B cell (primary cell): ENCODE results near the gene CHRM4. TPM values are rescaled to one million over a fixed set of nuclear protein-coding genes. Genes with fewer than 3 reads are reported as not detected.
A peak's percentile ranks its signal among the peaks of the same experiment; 100 is the strongest.

Experiments
- ATAC-seq: fragments of 200-7000 bp; cut with Tn5 transposase; one replicate; pipeline ENCODE4 v1.10.0; 2021; ENCODE audit warnings: low read depth, mild to moderate bottlenecking, moderate number of reproducible peaks, moderate library complexity
- CTCF ChIA-PET: fragments of 350-600 bp; sonication (Branson Sonifier 250); formaldehyde crosslinking; loops from one replicate; lab custom pipeline; 2021; ENCODE audit warnings: antibody characterized with exemption, inconsistent platforms; lab: Charles Lee
- POLR2A ChIA-PET: fragments of 350-600 bp; sonication (Branson Sonifier 250); formaldehyde crosslinking; loops from one replicate; lab custom pipeline; 2021; ENCODE audit warnings: antibody characterized with exemption; lab: Charles Lee
- DNase-seq: peaks from one replicate; pipeline ENCODE4 v3.0.0; 2013
- H2AFZ ChIP-seq: 2 replicates; pipeline ENCODE4 v1.6.1; 2012; ENCODE audit warnings: mild to moderate bottlenecking, low read depth, low read length; ENCODE audit not compliant: insufficient read depth, poor library complexity, severe bottlenecking
- H3K27ac ChIP-seq, 2 donors: 1 replicate in 1 of 2; 2 replicates in 1 of 2; pipeline ENCODE4 v1.5.1; 2012 to 2013; ENCODE audit warnings: low read length in 2 of 2, mild to moderate bottlenecking in 2 of 2, moderate library complexity in 1 of 2
- H3K27me3 ChIP-seq, 4 experiments: fragments of 200-600 bp in 1 of 4; sonication (generic) in 1 of 4; replicated peaks in 1 of 4; 1 replicate in 2 of 4; 2 replicates in 2 of 4; pipeline versions ENCODE4 v1.6.1 to v1.7.0; 2013 to 2016; ENCODE audit warnings: low read length in 3 of 4, mild to moderate bottlenecking in 2 of 4, mixed read lengths in 1 of 4, moderate library complexity in 1 of 4; ENCODE audit not compliant: insufficient read depth in 4 of 4, control insufficient read depth in 3 of 4; ENCODE audit errors: control extremely low read depth in 1 of 4
- H3K36me3 ChIP-seq, 2 experiments: replicated peaks in 1 of 2; 1 replicate in 1 of 2; 2 replicates in 1 of 2; pipeline versions ENCODE4 v1.6.1 to v1.7.1; 2013; ENCODE audit warnings: low read length in 1 of 2; ENCODE audit not compliant: insufficient read depth in 2 of 2, control insufficient read depth in 1 of 2; ENCODE audit errors: control extremely low read depth in 1 of 2, extremely low read depth in 1 of 2
- H3K4me1 ChIP-seq, 2 donors: fragments of 200-600 bp in 1 of 2; sonication (generic) in 1 of 2; 1 replicate in 1 of 2; 2 replicates in 1 of 2; pipeline versions ENCODE4 v1.5.1 to v1.6.1; 2013 to 2017; ENCODE audit warnings: low read length in 2 of 2; ENCODE audit not compliant: control insufficient read depth in 2 of 2, insufficient read depth in 2 of 2
- H3K4me2 ChIP-seq: replicated peaks from 2 replicates; pipeline ENCODE3; 2012; ENCODE audit warnings: mild to moderate bottlenecking, low read depth, low read length; ENCODE audit not compliant: poor library complexity, severe bottlenecking
- H3K4me3 ChIP-seq, 5 experiments: fragments of 200-600 bp in 1 of 5; sonication (generic) in 1 of 5; 1 replicate in 3 of 5; 2 replicates in 2 of 5; pipeline versions ENCODE4 v1.5.1 to v1.7.0; 2011 to 2016; ENCODE audit warnings: low read length in 4 of 5, mild to moderate bottlenecking in 4 of 5, low read depth in 2 of 5, control low read depth in 1 of 5, moderate library complexity in 1 of 5; ENCODE audit not compliant: insufficient read depth in 1 of 5; ENCODE audit errors: control extremely low read depth in 1 of 5, extremely low read depth in 1 of 5
- H3K79me2 ChIP-seq: fragments of 200-600 bp; sonication (generic); one replicate; pipeline ENCODE4 v1.6.0; 2016; ENCODE audit warnings: low read length; ENCODE audit not compliant: control insufficient read depth, insufficient read depth
- H3K9ac ChIP-seq: fragments of 200-600 bp; sonication (generic); 2 replicates; pipeline ENCODE4 v1.6.1; 2017; ENCODE audit warnings: mild to moderate bottlenecking, low read length, moderate library complexity
- H3K9me3 ChIP-seq, 3 donors: one replicate each; pipeline versions ENCODE4 v1.6.1 to v1.7.1; 2013; ENCODE audit warnings: low read length in 2 of 3; ENCODE audit not compliant: control insufficient read depth in 2 of 3, insufficient read depth in 1 of 3; ENCODE audit errors: control extremely low read depth in 1 of 3
- H4K20me1 ChIP-seq: 2 replicates; pipeline ENCODE4 v1.6.0; 2012; ENCODE audit warnings: mild to moderate bottlenecking, low read length; ENCODE audit not compliant: insufficient read depth, control insufficient read depth, poor library complexity, severe bottlenecking
- H3K27ac Mint-ChIP-seq: one replicate; pipeline ENCODE4 v1.8.0; 2021; ENCODE audit warnings: mixed read lengths
- H3K27me3 Mint-ChIP-seq: one replicate; pipeline ENCODE4 v1.8.0; 2021; ENCODE audit warnings: mixed read lengths
- H3K4me1 Mint-ChIP-seq: one replicate; pipeline ENCODE4 v1.8.0; 2021; ENCODE audit warnings: mixed read lengths
- H3K4me3 Mint-ChIP-seq: one replicate; pipeline ENCODE4 v1.8.0; 2021; ENCODE audit warnings: mixed read lengths
- H3K9me3 Mint-ChIP-seq: one replicate; pipeline ENCODE4 v1.8.0; 2022; ENCODE audit warnings: mixed read lengths; ENCODE audit not compliant: insufficient read depth
- CTCF ChIP-seq: fragments of 200-600 bp; IDR thresholded peaks from one replicate; pipeline ENCODE4 v1.8.0; 2022; ENCODE audit warnings: antibody characterized with exemption, mild to moderate bottlenecking
- EZH2 ChIP-seq: IDR thresholded peaks from 2 replicates; pipeline ENCODE4 v1.6.1; 2012; ENCODE audit warnings: borderline replicate concordance, low read depth, mild to moderate bottlenecking, moderate library complexity, low read length; ENCODE audit not compliant: insufficient read depth, poor library complexity, severe bottlenecking
- WGBS: methylation state at CpG from one replicate; pipeline ENCODE4 v1.1.5; 2013; ENCODE audit warnings: missing lambda C conversion rate; ENCODE audit not compliant: insufficient coverage; 5-methylcytosine and 5-hydroxymethylcytosine counted together
- intact Hi-C: fragments of 100-400 bp; cut with micrococcal nuclease; formaldehyde crosslinking; loops from one replicate; pipeline ENCODE4 v1.10.0; 2022
- polyA plus RNA-seq: library from polyadenylated mRNA; depleted of rRNA; stranded (reverse); fragments of >200 nt; gene quantifications from 2 replicates; pipeline ENCODE4 v1.2.3, GENCODE V29; 2012
- small RNA-seq: library from RNA; depleted of rRNA; stranded (forward); fragments of <200 nt; gene quantifications from one replicate; pipeline ENCODE3, GENCODE V24; 2012; ENCODE audit warnings: low replicate concordance, low read depth; ENCODE audit not compliant: insufficient read length
- total RNA-seq, 2 donors: library from RNA; stranded (reverse); fragments of 120-200 nt in 1 of 2; gene quantifications; 1 replicate in 1 of 2; 2 replicates in 1 of 2; pipeline versions ENCODE4 v1.2.3 to v1.2.4, GENCODE V29; 2013 to 2022

The CHRM4 gene
- total and polyA plus RNA-seq, 2 donors (not counting 1 experiment from before 2014, with no cell fraction given) = 0.49 to 1.4 TPM

GRCh38 chr11:46334211-46334610, 57.4 kb downstream of the CHRM4 start:
- peaks cover 0 to 9% (median 0%) of the 10 kb centered on the region in 3 donors for H3K9me3 ChIP-seq
- H3K9me3 Mint-ChIP-seq = no peaks in the 10 kb centered on the region
- peaks cover 13% of the 10 kb centered on the region for H3K4me1 Mint-ChIP-seq
- H3K4me3 ChIP-seq = no peak overlapping the region
- 100% methylated on average over 3 of the region's 3 CpGs for WGBS
- intact Hi-C loops = no loop called here
- ATAC-seq (no peak), DNase-seq (no peak)
- H3K27ac Mint-ChIP-seq = no peak overlapping the region
- no peaks in the 10 kb centered on the region for H3K36me3 ChIP-seq
- peaks cover 74% of the 10 kb centered on the region for H3K27me3 Mint-ChIP-seq
- no peaks in the 10 kb centered on the region for H4K20me1 ChIP-seq
- H3K4me2 ChIP-seq = no peak overlapping the region
- H3K4me1 ChIP-seq = peaks cover 12 to 19% of the 10 kb centered on the region in 2 donors
- H3K27me3 ChIP-seq = peaks cover 0 to 79% (median 43%) of the 10 kb centered on the region in 4 experiments
- POLR2A ChIA-PET = no interaction called here
- H3K9ac ChIP-seq = no peak overlapping the region
- no peak overlapping the region for H2AFZ ChIP-seq
- CTCF ChIA-PET = no interaction called here
- no peaks in the 10 kb centered on the region for H3K79me2 ChIP-seq
- peak overlapping the region; percentile 80 for H3K4me3 Mint-ChIP-seq
- TF ChIP-seq EZH2 = no peak
- no peak for TF ChIP-seq CTCF
- no peak overlapping the region for H3K27ac ChIP-seq

Small RNA genes within 50 kb of the gene (small RNA-seq; reads per million reads assigned to genes)
- not detected for gene MIR4688

Other genes starting within 250 kb of the CHRM4 start
- gene CREB3L1, start 114.1 kb downstream of the CHRM4 start, total RNA-seq = not detected in 2 replicates
- 0.09 TPM in 1 of 2 replicates, not detected in the other for gene CREB3L1, start 114.1 kb downstream of the CHRM4 start, polyA plus RNA-seq
- 56.6 and 60.9 TPM in 2 replicates for gene DGKZ, start 44.3 kb downstream of the CHRM4 start, total RNA-seq
- gene DGKZ, start 44.3 kb downstream of the CHRM4 start, polyA plus RNA-seq = 79.5 and 84.5 TPM in 2 replicates
- 2.6 and 2.9 TPM in 2 replicates for gene MDK, start 10.1 kb downstream of the CHRM4 start, total RNA-seq
- 1.2 and 1.5 TPM in 2 replicates for gene MDK, start 10.1 kb downstream of the CHRM4 start, polyA plus RNA-seq
- gene AMBRA1, start 202.2 kb upstream of the CHRM4 start, total RNA-seq = 36.1 and 47.4 TPM in 2 replicates
- gene AMBRA1, start 202.2 kb upstream of the CHRM4 start, polyA plus RNA-seq = 13.8 and 16.8 TPM in 2 replicates
- gene HARBI1, start 225.5 kb upstream of the CHRM4 start, total RNA-seq = 6.7 and 8.0 TPM in 2 replicates
- 7.7 and 12.6 TPM in 2 replicates for gene HARBI1, start 225.5 kb upstream of the CHRM4 start, polyA plus RNA-seq
- gene ATG13, start 225.8 kb upstream of the CHRM4 start, total RNA-seq = 88.8 and 92.8 TPM in 2 replicates
- gene ATG13, start 225.8 kb upstream of the CHRM4 start, polyA plus RNA-seq = 35.7 and 48.5 TPM in 2 replicates